Measurements from ENCODE around the gene CPXM2. TPM values are rescaled to one million over a fixed set of nuclear protein-coding genes. Genes with fewer than 3 reads are reported as not detected.

Gene CPXM2
- total and polyA plus RNA-seq, 10 of the 15 experiments (the other 5 are each of a cell fraction or from before 2014, with no cell fraction given) = 0.08 to 1.1 (median 0.58) TPM

- Histone ChIP-seq H3K4me2 (ENCODE audit: control insufficient read depth, insufficient read depth) (no peak overlapping the region), H3K9ac (ENCODE audit: control insufficient read depth, insufficient read depth, low read length) (no peak overlapping the region), H3K4me1 (ENCODE audit: control insufficient read depth, insufficient read depth, low read length) (no peaks in the 10 kb centered on the region), H3K9me3 (replicated peaks; ENCODE audit: control insufficient read depth, insufficient read depth, low read length) (no peaks in the 10 kb centered on the region; the same call in 2 of the 3 replicates), H3K4me3 (no peak overlapping the region), H3K36me3 (ENCODE audit: control insufficient read depth in 2 of 2, insufficient read depth in 2 of 2, low read length in 1 of 2) (no peaks in the 10 kb centered on the region), H3K79me2 (ENCODE audit: control insufficient read depth, insufficient read depth, low read length) (no peaks in the 10 kb centered on the region), H4K20me1 (ENCODE audit: control insufficient read depth, insufficient read depth) (no peaks in the 10 kb centered on the region), H3K27me3 (replicated peaks in 1 of 2; ENCODE audit: control insufficient read depth in 2 of 2, insufficient read depth in 2 of 2, low read length in 1 of 2) (peaks cover 0 to 4% of the 10 kb centered on the region in 2 experiments; a peak in 3 of 4 replicates), H2AFZ (ENCODE audit: control insufficient read depth, low read depth, low read length) (no peak overlapping the region), H3K27ac (ENCODE audit: control insufficient read depth, insufficient read depth) (no peak overlapping the region)
- WGBS (ENCODE audit: insufficient coverage, insufficient replicate concordance, low lambda C conversion rate, missing lambda C conversion rate) = 30% methylated on average over 10 of the region's 10 CpGs
- DNase-seq (ENCODE audit: low read depth, low spot score) (no peak), ATAC-seq (no peak), FAIRE-seq (no peak)
- intact Hi-C loops (cut with micrococcal nuclease; ENCODE audit: unreplicated experiment) = no loop called here
- in situ Hi-C loops (cut with MboI) = no loop called here
- ChIA-PET SMC1A (ENCODE audit: uncharacterized antibody, unreplicated experiment) (no interaction called here), POLR2A (no interaction called here), CTCF (interaction anchor here (1.1 kb wide), 1 partner anchor 101 kb away, joined by 3 read pairs; no protein-coding TSS in a partner anchor), RAD21 (ENCODE audit: unreplicated experiment) (no interaction called here)
- TF ChIP-seq E4F1 (IDR thresholded peaks at IDR 0.05; ENCODE audit: borderline replicate concordance, partially characterized antibody) = no peak
- TF ChIP-seq CBFB (IDR thresholded peaks at IDR 0.05; ENCODE audit: low read depth) = no peak
- no peak for TF ChIP-seq TAF1 (IDR thresholded peaks at IDR 0.05; ENCODE audit: borderline replicate concordance, low read depth, low read length)
- no peak for TF ChIP-seq TBL1XR1 (IDR thresholded peaks at IDR 0.05; ENCODE audit: low read depth, low read length)
- no peak for TF ChIP-seq STAT3 (IDR thresholded peaks at IDR 0.05; ENCODE audit: low read depth, low read length)
- TF ChIP-seq ESRRA (IDR thresholded peaks at IDR 0.05; ENCODE audit: low read length) = no peak
- TF ChIP-seq POLR2AphosphoS2 (IDR thresholded peaks at IDR 0.05; ENCODE audit: low read depth, low read length) = no peak
- no peak for TF ChIP-seq RFX5 (IDR thresholded peaks at IDR 0.05; ENCODE audit: low read depth, low read length)
- no peak for TF ChIP-seq CHD4 (IDR thresholded peaks at IDR 0.05)
- TF ChIP-seq CBX5 (IDR thresholded peaks at IDR 0.05; ENCODE audit: low read depth) = no peak
- TF ChIP-seq BCLAF1 (IDR thresholded peaks at IDR 0.05) = no peak
- no peak for TF ChIP-seq RELA (IDR thresholded peaks at IDR 0.05; ENCODE audit: borderline replicate concordance, partially characterized antibody)
- TF ChIP-seq SMARCA5 (IDR thresholded peaks at IDR 0.05) = no peak
- TF ChIP-seq CREB1 (IDR thresholded peaks at IDR 0.05; ENCODE audit: low read depth) = no peak
- TF ChIP-seq CEBPB (IDR thresholded peaks at IDR 0.05; ENCODE audit: borderline replicate concordance in 1 of 2, low read depth in 2 of 2, low read length in 2 of 2) = no peak
- TF ChIP-seq MTA3 (IDR thresholded peaks at IDR 0.05; ENCODE audit: borderline replicate concordance, low read length) = no peak
- BruUV-seq (replicated peaks) = no TSS peak
Observed at GRCh38 chr10:123904834-123905409, 13.3 kb upstream of the CPXM2 start.
